Pancreas (tissue), 10 donors: ENCODE measurements around the gene DZIP1L. TPM values are rescaled to one million over a fixed set of nuclear protein-coding genes. Genes with fewer than 3 reads are reported as not detected.

Experiments used
- ATAC-seq, 4 donors: fragments of 200-7000 bp; cut with Tn5 transposase; one replicate each; pipeline versions ENCODE4 v1.8.0 to v1.9.1; 2020; ENCODE audit warnings: mild to moderate bottlenecking in 4 of 4, moderate library complexity in 4 of 4
- DNase-seq, 6 donors: peaks; one replicate each; pipeline ENCODE4 v3.0.0-alpha.2; 2020
- FAIRE-seq: peaks from 2 replicates; lab custom pipeline; 2012; peaks lifted over from hg19 to GRCh38; lab: Jason Lieb, UNC
- H3K27ac ChIP-seq, 4 donors: fragments of 200-600 bp; sonication (generic); 1 replicate in 3 of 4; 2 replicates in 1 of 4; pipeline versions ENCODE4 v1.5.0 to v1.8.0; 2020
- H3K27me3 ChIP-seq, 4 donors: fragments of 200-600 bp; one replicate each; pipeline ENCODE4 v1.8.0; 2021
- H3K36me3 ChIP-seq, 3 donors: fragments of 200-600 bp; sonication (generic) in 1 of 3; one replicate each; pipeline versions ENCODE4 v1.5.0 to v1.8.0; 2020 to 2021
- H3K4me1 ChIP-seq, 3 donors: fragments of 200-600 bp; one replicate each; pipeline ENCODE4 v1.8.0; 2021
- H3K4me3 ChIP-seq, 4 donors: fragments of 200-600 bp; sonication (generic) in 2 of 4; one replicate each; pipeline versions ENCODE4 v1.5.0 to v1.8.0; 2020 to 2021
- H3K9me3 ChIP-seq, 4 donors: fragments of 200-600 bp; one replicate each; pipeline ENCODE4 v1.8.0; 2021
- WGBS, 2 donors: extraction: QIAGEN DNeasy Blood & Tissue Kit; methylation state at CpG; one replicate each; pipeline ENCODE4 v1.1.7; 2013; 5-methylcytosine and 5-hydroxymethylcytosine counted together
- intact Hi-C, 3 donors: fragments of 100-400 bp; cut with DNase I; formaldehyde crosslinking; loops; one replicate each; pipeline versions ENCODE4 v1.11.1 to v1.14.2; 2022
- polyA plus RNA-seq, 2 donors: library from polyadenylated mRNA; stranded (reverse); fragments of 200-250 nt; gene quantifications; one replicate each; pipeline ENCODE4 v1.2.3, GENCODE V29; 2013
- total RNA-seq, 6 donors: library from RNA; stranded (reverse); fragmentation: NEBNext Ultra II Directional in 4 of 6; extraction: Animal tissue kit (Norgen Biotek cat#: 25700) in 4 of 6; gene quantifications; one replicate each; pipeline versions ENCODE4 v1.2.1 to v1.2.4, GENCODE V29; 2021 to 2023
- TF ChIP-seq, protein P1 (sequence below), 4 donors: fragments of 200-600 bp; sonication (generic) in 3 of 4; IDR thresholded peaks; one replicate each; pipeline versions ENCODE4 v1.5.0 to v1.8.0; 2021; ENCODE audit warnings: antibody characterized with exemption in 4 of 4
- donor health status: healthy with polysubstance abuse.
- donor health status: DM: no; HTN: no; CAD: no; lungs with moderate emphysema.
- donor health status: DM: no; HTN: no; CAD: no.
- donor health status: control.
- donor health status: control.
- donor health status: Bipolar disorder and iron deficiency.
- donor health status: DM: yes; HTN: yes; CAD: no.
- donor health status: DM: no; HTN: no; CAD: no.
- donor health status: DM: no; HTN: no; CAD: no.
- donor health status: DM: yes; HTN: yes; CAD: no.

The DZIP1L gene
- total and polyA plus RNA-seq, 8 donors = 6.3 to 21.7 (median 10.0) TPM

DNA sequence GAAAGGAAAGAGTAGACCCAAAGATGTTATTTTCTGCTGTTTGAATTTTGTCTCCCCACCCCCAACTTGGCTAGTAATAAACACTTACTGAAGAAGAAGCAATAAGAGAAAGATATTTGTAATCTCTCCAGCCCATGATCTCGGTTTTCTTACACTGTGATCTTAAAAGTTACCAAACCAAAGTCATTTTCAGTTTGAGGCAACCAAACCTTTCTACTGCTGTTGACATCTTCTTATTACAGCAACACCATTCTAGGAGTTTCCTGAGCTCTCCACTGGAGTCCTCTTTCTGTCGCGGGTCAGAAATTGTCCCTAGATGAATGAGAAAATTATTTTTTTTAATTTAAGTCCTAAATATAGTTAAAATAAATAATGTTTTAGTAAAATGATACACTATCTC is 83.9 kb downstream of the DZIP1L start:
- intact Hi-C loops = no loop called here
- ATAC-seq (no peak), DNase-seq (no peak), FAIRE-seq (no peak)
- H3K4me1 ChIP-seq = no peaks in the 10 kb centered on the region
- no peak overlapping the region for H3K27ac ChIP-seq
- no peaks in the 10 kb centered on the region for H3K36me3 ChIP-seq
- no peak overlapping the region for H3K4me3 ChIP-seq
- 66 to 91% methylated on average over 3 of the region's 3 CpGs for WGBS, 2 donors
- TF ChIP-seq, protein P1, sequence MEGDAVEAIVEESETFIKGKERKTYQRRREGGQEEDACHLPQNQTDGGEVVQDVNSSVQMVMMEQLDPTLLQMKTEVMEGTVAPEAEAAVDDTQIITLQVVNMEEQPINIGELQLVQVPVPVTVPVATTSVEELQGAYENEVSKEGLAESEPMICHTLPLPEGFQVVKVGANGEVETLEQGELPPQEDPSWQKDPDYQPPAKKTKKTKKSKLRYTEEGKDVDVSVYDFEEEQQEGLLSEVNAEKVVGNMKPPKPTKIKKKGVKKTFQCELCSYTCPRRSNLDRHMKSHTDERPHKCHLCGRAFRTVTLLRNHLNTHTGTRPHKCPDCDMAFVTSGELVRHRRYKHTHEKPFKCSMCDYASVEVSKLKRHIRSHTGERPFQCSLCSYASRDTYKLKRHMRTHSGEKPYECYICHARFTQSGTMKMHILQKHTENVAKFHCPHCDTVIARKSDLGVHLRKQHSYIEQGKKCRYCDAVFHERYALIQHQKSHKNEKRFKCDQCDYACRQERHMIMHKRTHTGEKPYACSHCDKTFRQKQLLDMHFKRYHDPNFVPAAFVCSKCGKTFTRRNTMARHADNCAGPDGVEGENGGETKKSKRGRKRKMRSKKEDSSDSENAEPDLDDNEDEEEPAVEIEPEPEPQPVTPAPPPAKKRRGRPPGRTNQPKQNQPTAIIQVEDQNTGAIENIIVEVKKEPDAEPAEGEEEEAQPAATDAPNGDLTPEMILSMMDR (IDR thresholded peaks at IDR 0.05) = no peak
- no peaks in the 10 kb centered on the region for H3K9me3 ChIP-seq
- no peaks in the 10 kb centered on the region for H3K27me3 ChIP-seq

DNA sequence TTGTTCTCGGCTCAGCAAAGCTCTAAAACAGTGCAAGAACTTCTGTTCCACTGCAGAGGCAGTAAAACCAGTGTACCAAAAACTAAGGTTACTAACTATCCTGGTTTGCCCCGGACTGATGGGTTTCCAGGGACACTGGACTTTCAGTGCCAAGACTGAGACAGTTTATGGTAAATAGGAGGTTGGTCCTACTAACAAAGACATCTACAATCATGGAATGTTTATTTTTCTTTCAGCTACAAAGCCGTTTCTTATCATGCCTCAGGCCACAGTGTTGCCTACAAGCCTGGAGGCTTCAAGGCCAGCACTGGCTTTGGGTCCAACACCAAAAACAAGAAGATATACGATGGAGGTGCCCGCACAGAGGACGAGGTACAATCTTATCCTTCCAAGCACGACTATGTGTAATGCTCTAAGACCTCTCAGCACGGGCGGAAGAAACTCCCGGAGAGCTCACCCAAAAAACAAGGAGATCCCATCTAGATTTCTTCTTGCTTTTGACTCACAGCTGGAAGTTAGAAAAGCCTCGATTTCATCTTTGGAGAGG is 84.6 kb downstream of the DZIP1L start:
- ATAC-seq = no peak
- no peak for FAIRE-seq
- intact Hi-C loops = no loop called here
- H3K9me3 ChIP-seq = no peaks in the 10 kb centered on the region
- no peaks in the 10 kb centered on the region for H3K4me1 ChIP-seq
- no peak overlapping the region for H3K27ac ChIP-seq
- no peaks in the 10 kb centered on the region for H3K36me3 ChIP-seq
- WGBS, 2 donors = 59 to 69% methylated on average over 11 of the region's 11 CpGs
- DNase-seq = no peak
- no peaks in the 10 kb centered on the region for H3K27me3 ChIP-seq
- TF ChIP-seq, protein P1 (IDR thresholded peaks at IDR 0.05) = no peak
- H3K4me3 ChIP-seq = no peak overlapping the region

DNA sequence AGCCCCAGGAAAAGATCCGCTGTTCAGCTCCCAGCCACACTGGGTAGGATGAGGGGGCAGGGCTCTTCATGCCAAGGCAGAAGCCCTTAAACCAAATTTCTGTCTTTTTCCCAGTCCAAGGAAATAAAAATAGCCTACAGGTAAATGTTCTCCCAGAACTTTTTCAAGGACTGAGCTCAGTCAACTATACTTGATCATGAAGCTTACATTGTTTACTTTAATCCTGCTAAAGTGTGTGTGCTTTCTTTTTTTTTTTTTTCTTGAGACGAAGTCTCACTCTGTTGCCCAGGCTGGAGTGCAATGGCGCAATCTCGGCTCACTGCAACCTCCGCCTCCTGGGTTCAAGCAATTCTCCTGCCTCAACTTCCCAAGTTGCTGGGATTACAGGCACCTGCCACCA is 87.6 kb downstream of the DZIP1L start:
- H3K4me1 ChIP-seq = no peaks in the 10 kb centered on the region
- WGBS, 2 donors = 71 to 79% methylated on average over 5 of the region's 5 CpGs
- TF ChIP-seq, protein P1 (IDR thresholded peaks at IDR 0.05) = no peak
- no peaks in the 10 kb centered on the region for H3K9me3 ChIP-seq
- no peak overlapping the region for H3K27ac ChIP-seq
- FAIRE-seq = no peak
- intact Hi-C loops = no loop called here
- ATAC-seq = no peak
- no peak overlapping the region for H3K4me3 ChIP-seq
- no peaks in the 10 kb centered on the region for H3K36me3 ChIP-seq
- no peaks in the 10 kb centered on the region for H3K27me3 ChIP-seq
- DNase-seq = no peak

GRCh38 chr3:138025553-138025952 is 89.9 kb downstream of the DZIP1L start:
- TF ChIP-seq, protein P1 (IDR thresholded peaks at IDR 0.05) = no peak
- DNase-seq (no peak), FAIRE-seq (no peak), ATAC-seq (no peak)
- Histone ChIP-seq H3K27ac (no peak overlapping the region), H3K36me3 (no peaks in the 10 kb centered on the region), H3K4me1 (no peaks in the 10 kb centered on the region), H3K4me3 (no peak overlapping the region), H3K9me3 (no peaks in the 10 kb centered on the region), H3K27me3 (no peaks in the 10 kb centered on the region)
- intact Hi-C loops = no loop called here

DNA sequence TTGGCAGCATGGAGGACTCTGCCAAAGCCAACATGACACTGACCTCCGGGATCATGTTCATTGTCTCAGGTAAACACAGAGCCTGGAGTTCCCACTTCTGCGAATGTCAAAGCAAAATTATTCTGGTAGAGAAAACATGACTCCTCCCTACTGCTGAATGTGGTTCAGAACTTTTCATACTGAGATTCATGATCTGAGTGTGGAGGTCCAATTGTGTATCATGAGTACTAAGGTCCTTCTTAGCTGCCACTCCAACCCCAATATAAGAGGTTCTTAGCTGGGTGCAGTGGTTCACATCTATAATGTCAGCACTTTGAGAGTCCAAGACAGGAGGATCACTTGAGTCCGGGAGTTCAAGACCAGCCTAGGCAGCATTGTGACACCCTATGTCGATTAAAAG is 91.7 kb downstream of the DZIP1L start:
- 86 to 96% methylated on average over 4 of the region's 4 CpGs for WGBS, 2 donors
- intact Hi-C loops = no loop called here
- Histone ChIP-seq H3K9me3 (no peaks in the 10 kb centered on the region), H3K4me3 (no peak overlapping the region), H3K27me3 (no peaks in the 10 kb centered on the region), H3K36me3 (no peaks in the 10 kb centered on the region), H3K27ac (no peak overlapping the region), H3K4me1 (peaks cover 0 to 7% (median 0%) of the 10 kb centered on the region in 3 donors)
- FAIRE-seq (no peak), ATAC-seq (no peak), DNase-seq (no peak)
- TF ChIP-seq, protein P1 (IDR thresholded peaks at IDR 0.05) = no peak
